Activated gamma-delta T cell (primary cell): Measurements from ENCODE around the gene BNC1.
"Not testable (repeated sequence)": the region's sequence is repeated elsewhere in the genome, so short reads cannot be mapped to it uniquely, and the experiment has no call there.

Source experiments
- DNase-seq: peaks from one replicate; lab custom pipeline; 2025; lab: John Stamatoyannopoulos, UW

The BNC1 gene

GRCh38 chr15:83248151-83249029 is 36.1 kb downstream of the BNC1 start:
- DNase-seq = no peak

- DNase-seq = no peak
Measured at GRCh38 chr15:83243634-83244033, 40.8 kb downstream of the BNC1 start.

GRCh38 chr15:83230242-83230641 is 54.2 kb downstream of the BNC1 start:
- DNase-seq = no peak

GRCh38 chr15:83225449-83225848 is 59.0 kb downstream of the BNC1 start:
- no peak for DNase-seq

- not testable (repeated sequence) for DNase-seq
Measured at GRCh38 chr15:83221781-83222180, 62.7 kb downstream of the BNC1 start.

GRCh38 chr15:83219026-83219425 is 65.4 kb downstream of the BNC1 start:
- no peak for DNase-seq

- DNase-seq = no peak
Measured at GRCh38 chr15:83215306-83215705, 69.2 kb downstream of the BNC1 start.

GRCh38 chr15:83210619-83211018 is 73.8 kb downstream of the BNC1 start:
- DNase-seq = no peak

GRCh38 chr15:83209333-83209732 is 75.1 kb downstream of the BNC1 start:
- no peak for DNase-seq

- no peak for DNase-seq
Measured at GRCh38 chr15:83208367-83208661, 76.2 kb downstream of the BNC1 start.

- peak; percentile 26 for DNase-seq
Measured at GRCh38 chr15:83207660-83208366, 76.7 kb downstream of the BNC1 start, which contains the start of gene HDGFL3. Gene HDGFL3 (minus strand): TSS chr15:83207823. CDS start chr15:83207414, 409 bp downstream.

- peak; percentile 26 for DNase-seq
Measured at GRCh38 chr15:83207009-83207659, 77.3 kb downstream of the BNC1 start.

- DNase-seq = no peak
Measured at GRCh38 chr15:83206526-83207008, 77.9 kb downstream of the BNC1 start.
